GM23248 (cell line): ENCODE measurements around the gene SYNDIG1L.

Source experiments
- EZH2 ChIP-seq: fragments of 200-600 bp; sonication (generic); IDR thresholded peaks from 2 replicates; pipeline ENCODE4 v1.6.1; 2018; ENCODE audit warnings: antibody characterized with exemption, mild to moderate bottlenecking; ENCODE audit not compliant: insufficient read depth, poor library complexity, severe bottlenecking
- EZH2phosphoT487 ChIP-seq: fragments of 200-600 bp; sonication (generic); IDR thresholded peaks from 2 replicates; pipeline ENCODE4 v1.6.1; 2018; ENCODE audit warnings: antibody characterized with exemption, moderate library complexity, mild to moderate bottlenecking, low read depth; ENCODE audit not compliant: insufficient read depth

GRCh38 chr14:74400919-74401503, 25.0 kb downstream of the SYNDIG1L start:
- TF ChIP-seq EZH2 (no peak), EZH2phosphoT487 (no peak)
